Measurements from ENCODE around the gene ZBTB40.

Gene ZBTB40

GRCh38 chr1:22503721-22504410 lies 52.2 kb downstream of the ZBTB40 start:
- H3K9me2 ChIP-seq (ENCODE audit: low read depth, low read length), result no peaks in the 10 kb centered on the region
- no peaks in the 10 kb centered on the region for H3K4me1 ChIP-seq (ENCODE audit: insufficient read depth, low read length, severe bottlenecking)
- H3K4me2 ChIP-seq (ENCODE audit: low read length), result no peak overlapping the region
- H4K20me1 ChIP-seq (ENCODE audit: insufficient read depth, low read length), result no peaks in the 10 kb centered on the region
- H3K4me3 ChIP-seq (ENCODE audit: low read depth, low read length, poor library complexity, severe bottlenecking), result no peak overlapping the region
- H3K27me3 ChIP-seq (ENCODE audit: insufficient read depth, low read length), result no peaks in the 10 kb centered on the region
- peaks cover 36% of the 10 kb centered on the region for H3K36me3 ChIP-seq (ENCODE audit: insufficient read depth, low read length)
- H3K9me3 ChIP-seq (ENCODE audit: low read length), result no peaks in the 10 kb centered on the region
- H3K9ac ChIP-seq (ENCODE audit: low read length), result no peak overlapping the region
- H3K27ac ChIP-seq (ENCODE audit: low read depth, low read length, poor library complexity, severe bottlenecking), result no peak overlapping the region
- no peak overlapping the region for H2AFZ ChIP-seq (ENCODE audit: low read length)
- no peaks in the 10 kb centered on the region for H3F3A ChIP-seq (ENCODE audit: insufficient read depth, low read length)
- H3K79me2 ChIP-seq (ENCODE audit: insufficient read depth, low read length), result no peaks in the 10 kb centered on the region
- no peak for TF ChIP-seq EZH2 (IDR thresholded peaks at IDR 0.05; ENCODE audit: borderline replicate concordance, low read length)

- Histone ChIP-seq H3K27me3 (ENCODE audit: insufficient read depth, low read length) (no peaks in the 10 kb centered on the region), H3K4me2 (ENCODE audit: low read length) (no peak overlapping the region), H4K20me1 (ENCODE audit: insufficient read depth, low read length) (no peaks in the 10 kb centered on the region), H3K36me3 (ENCODE audit: insufficient read depth, low read length) (peaks cover 55% of the 10 kb centered on the region), H3K9ac (ENCODE audit: low read length) (no peak overlapping the region), H3K4me3 (ENCODE audit: low read depth, low read length, poor library complexity, severe bottlenecking) (no peak overlapping the region), H3F3A (ENCODE audit: insufficient read depth, low read length) (no peaks in the 10 kb centered on the region), H3K79me2 (ENCODE audit: insufficient read depth, low read length) (no peaks in the 10 kb centered on the region), H3K9me2 (ENCODE audit: low read depth, low read length) (no peaks in the 10 kb centered on the region), H3K9me3 (ENCODE audit: low read length) (no peaks in the 10 kb centered on the region), H3K27ac (ENCODE audit: low read depth, low read length, poor library complexity, severe bottlenecking) (no peak overlapping the region), H2AFZ (ENCODE audit: low read length) (no peak overlapping the region), H3K4me1 (ENCODE audit: insufficient read depth, low read length, severe bottlenecking) (no peaks in the 10 kb centered on the region)
- TF ChIP-seq CTCF (IDR thresholded peaks at IDR 0.05; ENCODE audit: low read length) (no peak), EZH2 (IDR thresholded peaks at IDR 0.05; ENCODE audit: borderline replicate concordance, low read length) (no peak)
Measured at GRCh38 chr1:22506130-22506692, 54.6 kb downstream of the ZBTB40 start.

GRCh38 chr1:22507587-22507986 lies 55.9 kb downstream of the ZBTB40 start:
- peaks cover 65% of the 10 kb centered on the region for H3K36me3 ChIP-seq (ENCODE audit: insufficient read depth, low read length)
- TF ChIP-seq EZH2 (IDR thresholded peaks at IDR 0.05; ENCODE audit: borderline replicate concordance, low read length) (no peak), CTCF (IDR thresholded peaks at IDR 0.05; ENCODE audit: low read length) (no peak)

GRCh38 chr1:22508329-22508728 lies 56.7 kb downstream of the ZBTB40 start:
- no peaks in the 10 kb centered on the region for H3K79me2 ChIP-seq (ENCODE audit: insufficient read depth, low read length)
- no peak overlapping the region for H3K9ac ChIP-seq (ENCODE audit: low read length)
- H3K36me3 ChIP-seq (ENCODE audit: insufficient read depth, low read length), result peaks cover 73% of the 10 kb centered on the region
- H3K9me3 ChIP-seq (ENCODE audit: low read length), result no peaks in the 10 kb centered on the region
- H3K9me2 ChIP-seq (ENCODE audit: low read depth, low read length), result no peaks in the 10 kb centered on the region
- H3K27ac ChIP-seq (ENCODE audit: low read depth, low read length, poor library complexity, severe bottlenecking), result no peak overlapping the region
- H3K4me1 ChIP-seq (ENCODE audit: insufficient read depth, low read length, severe bottlenecking), result no peaks in the 10 kb centered on the region
- H3F3A ChIP-seq (ENCODE audit: insufficient read depth, low read length), result no peaks in the 10 kb centered on the region
- H3K27me3 ChIP-seq (ENCODE audit: insufficient read depth, low read length), result no peaks in the 10 kb centered on the region
- no peak overlapping the region for H3K4me2 ChIP-seq (ENCODE audit: low read length)
- H3K4me3 ChIP-seq (ENCODE audit: low read depth, low read length, poor library complexity, severe bottlenecking), result no peak overlapping the region
- no peak for TF ChIP-seq EZH2 (IDR thresholded peaks at IDR 0.05; ENCODE audit: borderline replicate concordance, low read length)
- TF ChIP-seq CTCF (IDR thresholded peaks at IDR 0.05; ENCODE audit: low read length), result no peak
- H2AFZ ChIP-seq (ENCODE audit: low read length), result no peak overlapping the region
- no peaks in the 10 kb centered on the region for H4K20me1 ChIP-seq (ENCODE audit: insufficient read depth, low read length)

More at GRCh38 chr1:22507587-22507986, 55.9 kb downstream of the ZBTB40 start:
- H3K4me3 ChIP-seq (ENCODE audit: low read depth, low read length, poor library complexity, severe bottlenecking), result no peak overlapping the region
- H3K79me2 ChIP-seq (ENCODE audit: insufficient read depth, low read length), result no peaks in the 10 kb centered on the region
- no peaks in the 10 kb centered on the region for H4K20me1 ChIP-seq (ENCODE audit: insufficient read depth, low read length)
- H3K9ac ChIP-seq (ENCODE audit: low read length), result no peak overlapping the region
- H3K4me2 ChIP-seq (ENCODE audit: low read length), result no peak overlapping the region
- no peaks in the 10 kb centered on the region for H3K27me3 ChIP-seq (ENCODE audit: insufficient read depth, low read length)
- H3K9me2 ChIP-seq (ENCODE audit: low read depth, low read length), result no peaks in the 10 kb centered on the region
- H3K9me3 ChIP-seq (ENCODE audit: low read length), result no peaks in the 10 kb centered on the region
- no peak overlapping the region for H3K27ac ChIP-seq (ENCODE audit: low read depth, low read length, poor library complexity, severe bottlenecking)
- H2AFZ ChIP-seq (ENCODE audit: low read length), result no peak overlapping the region
- H3K4me1 ChIP-seq (ENCODE audit: insufficient read depth, low read length, severe bottlenecking), result no peaks in the 10 kb centered on the region
- no peaks in the 10 kb centered on the region for H3F3A ChIP-seq (ENCODE audit: insufficient read depth, low read length)

All from OCI-LY1 (cell line).